Hematopoietic multipotent progenitor cell treated with erythropoietin and hydrocortisone succinate and interleukin-3 and kit ligand, for 4 days (in vitro differentiated cells): Measurements from ENCODE around the gene CCDC6.
"Not testable (repeated sequence)": the region's sequence is repeated elsewhere in the genome, so short reads cannot be mapped to it uniquely, and the experiment has no call there.

ENCODE experiments used
- DNase-seq: peaks from one replicate; pipeline ENCODE4 v3.0.0-alpha.2; 2015

Gene CCDC6

DNA sequence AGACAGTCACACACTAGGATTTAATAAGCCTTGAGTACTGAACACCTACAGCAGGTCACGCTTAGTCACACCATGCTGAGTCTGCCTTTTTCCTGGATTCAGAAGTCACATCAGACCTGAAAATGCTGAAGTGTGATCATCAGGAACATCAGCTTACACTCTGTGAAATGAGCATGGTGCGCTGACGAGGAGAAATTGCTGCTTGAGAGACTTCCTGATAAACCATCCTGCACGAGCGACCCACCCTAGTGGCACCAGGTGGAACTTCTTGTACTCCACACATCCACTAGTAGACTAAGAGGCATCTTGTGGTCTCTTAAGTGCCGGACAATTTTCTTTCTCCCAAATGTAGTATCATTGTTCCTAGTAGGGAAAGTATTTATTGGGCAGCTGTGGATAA is 101.3 kb downstream of the CCDC6 start:
- DNase-seq = peak; percentile 75

DNA sequence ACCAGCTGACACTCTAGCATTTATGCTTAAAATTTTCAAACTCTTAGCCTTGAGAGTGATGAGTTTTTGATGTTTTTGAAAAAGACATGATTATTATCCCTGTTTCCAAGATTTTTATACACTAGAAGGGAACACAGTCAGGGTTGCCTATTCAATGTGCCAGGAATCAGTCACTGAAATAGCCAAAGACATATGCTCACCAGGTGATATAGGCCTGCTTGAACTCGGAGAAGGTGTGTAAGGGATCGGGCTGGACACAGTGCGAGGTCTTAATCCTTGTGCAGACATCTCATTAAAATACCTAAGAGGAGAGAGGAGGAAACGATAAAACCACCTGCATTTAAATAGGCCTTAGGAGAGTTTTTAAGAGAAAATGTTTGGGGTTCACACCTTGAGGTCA is 102.1 kb downstream of the CCDC6 start:
- no peak for DNase-seq

DNA sequence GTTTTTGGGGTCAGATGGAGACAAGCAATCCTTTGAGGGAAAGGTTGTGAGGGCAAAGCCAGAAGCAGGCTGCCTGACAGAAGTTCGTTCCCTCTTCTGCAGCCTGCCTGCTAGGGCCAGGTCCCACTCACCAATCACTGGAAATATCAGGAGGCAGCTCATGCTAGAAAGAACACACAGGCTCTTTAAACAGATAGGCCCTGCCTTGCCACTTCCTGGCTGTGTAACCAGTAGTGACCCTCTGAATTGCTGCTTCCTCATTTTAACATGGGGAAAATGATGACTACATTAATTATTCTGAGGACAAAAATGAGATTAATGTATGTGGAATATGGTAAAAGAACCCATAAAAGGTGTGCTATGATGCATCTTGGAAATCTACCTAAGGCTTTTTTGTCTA is 102.6 kb downstream of the CCDC6 start:
- peak; percentile 87 for DNase-seq

DNA sequence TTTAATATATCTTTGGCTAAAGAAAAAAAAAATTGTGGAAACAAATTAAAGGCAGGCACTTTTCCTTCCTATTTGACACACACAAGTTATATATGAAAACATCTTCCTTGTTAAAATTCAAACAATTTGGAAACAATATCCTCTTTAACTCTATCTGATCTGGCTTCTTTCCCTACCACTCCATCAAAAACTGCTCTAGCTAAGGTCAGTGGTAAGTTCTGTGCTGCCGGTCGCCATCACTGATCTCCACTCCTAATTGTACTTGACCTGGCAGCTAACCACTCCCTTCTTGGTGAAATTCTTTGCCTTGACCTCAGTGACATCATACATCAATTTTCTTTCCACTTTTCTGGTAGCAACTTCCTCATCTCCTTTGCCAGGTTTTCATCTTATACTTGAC is 105.2 kb downstream of the CCDC6 start:
- no peak for DNase-seq

DNA sequence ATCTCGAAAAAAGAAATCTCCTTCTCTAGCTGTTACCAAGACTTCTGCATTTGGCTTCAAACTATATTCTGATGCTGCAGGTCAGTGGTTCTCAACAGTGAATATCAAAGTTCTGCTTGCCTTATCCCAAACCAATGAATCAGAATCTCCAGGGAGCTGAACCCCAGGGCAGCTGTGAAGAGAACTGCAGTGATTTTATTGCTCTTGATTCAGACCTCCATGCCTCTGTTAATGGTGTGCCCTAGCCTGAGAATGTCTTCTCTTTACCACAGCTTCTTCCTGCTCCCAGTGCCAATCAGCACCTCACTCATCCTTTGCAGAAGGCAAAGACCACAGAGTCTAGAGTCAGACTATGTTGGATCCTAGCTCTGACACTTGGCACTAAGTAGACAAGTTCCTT is 106.9 kb downstream of the CCDC6 start:
- DNase-seq = no peak

DNA sequence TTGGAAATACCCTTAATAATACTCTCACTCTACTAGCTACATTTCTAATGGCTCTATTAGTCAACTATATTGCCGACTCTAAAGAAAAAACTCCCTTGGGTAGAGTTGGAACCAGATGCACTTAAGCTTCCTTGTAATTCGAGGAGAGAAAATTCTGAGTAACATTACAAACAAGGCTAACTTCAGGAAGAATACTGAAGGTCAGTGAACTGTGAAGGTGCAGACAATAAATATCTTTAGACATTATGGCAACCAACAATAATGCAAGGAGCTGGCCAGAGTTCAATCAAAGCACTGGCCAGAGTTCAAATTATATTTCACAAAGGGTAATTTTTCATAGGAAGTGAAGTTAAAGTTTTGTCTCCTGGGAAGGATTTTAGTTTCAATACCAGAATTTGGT is 112.4 kb downstream of the CCDC6 start:
- DNase-seq = no peak

DNA sequence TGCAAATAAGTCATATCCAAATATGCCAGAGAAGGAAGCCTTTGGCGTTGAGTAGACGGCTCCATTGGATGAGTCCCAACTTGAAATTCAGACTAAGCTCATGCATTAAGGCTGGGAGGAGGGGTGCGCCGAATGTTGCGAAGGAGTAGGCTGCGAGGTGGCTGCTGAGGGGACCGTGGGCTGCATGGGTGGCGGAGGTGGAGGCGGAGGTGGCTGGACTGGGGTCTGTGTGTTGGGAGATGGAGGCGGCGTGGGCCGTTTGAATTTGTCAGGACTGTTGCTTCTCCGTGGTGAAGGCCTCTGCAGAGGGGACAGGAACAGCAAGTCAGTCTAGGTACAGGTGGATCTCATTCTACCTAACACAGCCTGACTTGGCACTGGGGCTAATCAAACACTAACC is 113.5 kb downstream of the CCDC6 start:
- no peak for DNase-seq

DNA sequence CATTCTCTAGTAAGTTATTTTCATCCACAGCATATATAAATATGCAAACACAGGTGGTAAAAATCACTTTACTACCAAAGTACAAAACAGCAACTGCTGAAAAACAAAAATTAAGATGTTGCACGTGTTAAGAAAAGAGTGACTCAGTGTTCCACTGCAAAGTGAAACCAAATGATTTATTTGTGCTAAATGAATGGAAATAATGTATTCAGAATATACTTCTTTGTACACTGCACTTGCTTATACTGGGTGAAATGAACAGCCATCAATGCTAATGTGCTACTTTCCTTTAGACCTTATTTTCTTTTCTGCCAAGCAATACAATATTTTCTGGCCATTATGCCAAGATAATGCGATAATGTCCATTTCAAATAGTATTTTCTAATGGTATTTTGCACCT is 114.8 kb downstream of the CCDC6 start:
- DNase-seq = no peak

DNA sequence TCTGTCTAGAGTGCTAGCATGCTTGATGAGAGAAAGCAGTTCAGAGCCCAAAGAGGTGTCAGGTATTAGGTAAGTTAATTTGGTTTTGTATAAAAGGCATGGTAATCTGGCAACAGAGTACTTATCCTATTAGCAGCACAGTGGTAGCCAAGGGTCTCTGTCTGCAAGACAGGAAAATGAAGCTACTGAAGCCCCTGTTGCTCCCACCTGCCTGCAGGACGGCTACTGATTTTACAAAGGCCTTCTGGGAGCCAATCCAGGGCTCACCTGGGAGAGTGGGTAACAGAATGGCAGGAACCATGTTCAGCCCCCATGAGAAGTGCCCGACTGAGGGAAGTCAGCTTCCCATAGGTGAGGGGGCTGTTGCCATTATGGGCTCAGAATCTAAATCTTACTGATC is 116.3 kb downstream of the CCDC6 start:
- DNase-seq = not testable (repeated sequence)

DNA sequence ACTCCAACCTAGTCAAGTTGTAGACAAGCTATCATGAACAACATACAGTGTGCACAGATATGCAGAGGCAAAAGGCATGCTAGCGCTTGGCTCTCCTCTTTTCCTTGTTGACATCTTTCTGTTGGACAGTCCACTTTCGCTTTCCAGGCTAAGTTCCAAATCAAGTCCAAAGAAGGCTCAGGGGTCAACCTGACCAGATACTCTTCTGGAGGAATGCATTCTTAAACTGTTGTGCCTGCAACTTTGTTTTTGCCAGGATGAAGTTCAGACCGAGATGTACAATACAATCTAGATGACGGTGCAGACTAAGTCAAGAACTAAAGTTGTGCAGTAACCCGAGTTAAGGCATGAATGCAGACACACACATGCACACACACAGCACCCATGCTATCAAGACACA is 117.4 kb downstream of the CCDC6 start:
- DNase-seq = not testable (repeated sequence)

DNA sequence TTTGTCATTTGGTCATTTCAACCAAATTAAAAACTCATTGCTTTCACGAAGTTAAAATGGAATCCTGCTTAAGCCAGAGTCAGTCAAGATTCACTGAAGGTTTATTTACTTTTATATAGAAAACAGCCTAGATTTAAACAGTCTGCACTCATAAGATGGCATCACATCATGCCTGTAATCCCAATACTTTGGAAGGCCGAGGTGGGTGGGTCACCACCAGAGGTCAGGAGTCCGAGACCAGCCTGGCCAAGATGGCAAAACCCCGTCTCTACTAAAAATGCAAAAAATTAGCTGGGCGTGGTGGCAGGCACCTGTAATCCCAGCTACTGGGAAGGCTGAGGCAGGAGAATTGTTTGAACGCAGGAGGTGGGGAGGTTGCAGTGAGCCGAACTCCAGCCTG is 119.3 kb downstream of the CCDC6 start:
- DNase-seq = not testable (repeated sequence)

DNA sequence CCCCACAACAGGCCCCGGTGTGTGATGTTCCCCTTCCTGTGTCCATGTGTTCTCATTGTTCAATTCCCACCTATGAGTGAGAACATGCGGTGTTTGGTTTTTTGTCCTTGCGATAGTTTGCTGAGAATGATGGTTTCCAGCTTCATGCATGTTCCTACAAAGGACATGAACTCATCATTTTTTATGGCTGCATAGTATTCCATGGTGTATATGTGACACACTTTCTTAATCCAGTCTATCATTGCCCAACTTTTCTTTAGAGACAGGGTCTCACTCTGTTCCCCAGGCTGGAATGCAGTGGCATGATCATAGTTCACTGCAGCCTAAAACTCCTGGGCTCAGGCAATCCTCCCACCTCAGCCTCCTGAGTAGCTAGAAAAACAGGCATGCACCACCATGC is 120.9 kb downstream of the CCDC6 start:
- DNase-seq = not testable (repeated sequence)

DNA sequence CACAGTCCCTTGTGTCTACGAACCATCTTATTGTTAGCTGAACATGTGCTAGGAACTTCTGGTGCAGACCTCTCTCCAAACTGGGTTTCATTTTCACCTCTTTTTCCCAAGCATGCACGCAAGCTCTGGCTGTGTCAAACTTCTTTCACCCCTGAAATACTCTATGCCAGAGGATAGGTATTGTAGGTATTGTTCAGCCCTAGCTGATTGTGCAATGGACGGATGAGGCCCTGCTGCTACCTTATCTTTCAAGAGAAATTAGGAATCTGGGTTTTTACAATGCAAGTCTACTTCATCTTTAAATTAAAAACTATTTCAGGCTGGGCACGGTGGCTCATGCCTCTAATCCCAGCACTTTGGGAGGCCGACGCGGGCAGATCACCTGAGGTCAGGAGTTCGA is 124.8 kb downstream of the CCDC6 start:
- DNase-seq = no peak

DNA sequence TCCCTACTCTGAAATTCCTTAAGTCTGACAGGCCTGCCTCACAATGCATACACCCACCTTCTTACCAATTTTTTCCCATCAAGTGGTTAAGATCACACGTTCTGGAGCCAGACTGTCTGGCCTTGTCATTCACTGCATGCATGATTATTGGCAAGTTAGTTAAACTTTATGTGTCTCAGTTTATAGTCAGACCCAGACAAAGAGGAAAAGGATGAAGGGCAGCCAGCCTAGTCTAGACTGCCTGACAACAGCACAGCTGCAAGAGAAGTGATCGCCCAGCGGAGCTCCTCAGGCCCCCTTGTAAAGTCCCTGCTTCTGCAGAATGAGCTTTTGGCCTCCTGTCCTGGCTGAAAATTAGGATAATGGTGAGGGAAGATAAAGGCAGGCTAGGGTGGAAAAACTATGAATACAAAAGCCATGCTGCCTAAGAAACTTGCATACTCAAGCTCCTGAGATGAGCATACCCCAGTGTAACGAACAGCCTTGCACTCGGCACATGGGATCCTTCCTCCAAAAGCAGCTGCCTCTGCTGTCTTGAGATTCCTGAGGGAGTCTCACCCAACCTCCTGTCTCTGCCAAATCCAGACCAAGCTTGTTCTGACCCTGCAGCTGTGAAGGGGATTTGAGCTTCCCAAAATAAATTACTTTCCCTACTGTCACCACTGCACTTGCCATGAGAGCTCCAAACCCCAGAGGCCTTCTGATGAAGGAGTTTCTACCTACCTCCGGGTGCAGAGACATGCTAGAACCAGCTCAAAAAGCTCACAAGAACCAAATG is 126.4 kb downstream of the CCDC6 start:
- DNase-seq = no peak

DNA sequence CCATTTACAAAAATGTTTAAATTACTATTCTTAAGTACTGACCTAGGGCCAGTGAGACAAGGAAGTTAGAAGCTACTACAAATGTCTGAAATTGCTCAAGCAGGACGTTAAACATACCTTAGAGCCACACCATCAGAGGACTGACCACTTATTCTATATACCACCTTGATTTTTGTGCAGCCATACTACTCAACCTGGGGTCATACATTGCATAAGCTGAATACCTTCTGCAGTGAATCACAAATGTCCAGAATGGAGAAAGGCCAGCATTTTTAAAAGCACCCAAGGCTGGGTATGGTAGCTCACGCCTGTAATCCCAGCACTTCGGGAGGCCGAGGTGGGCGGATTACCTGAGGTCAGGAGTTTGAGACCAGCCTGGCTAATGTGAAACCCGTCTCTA is 131.9 kb downstream of the CCDC6 start:
- no peak for DNase-seq

DNA sequence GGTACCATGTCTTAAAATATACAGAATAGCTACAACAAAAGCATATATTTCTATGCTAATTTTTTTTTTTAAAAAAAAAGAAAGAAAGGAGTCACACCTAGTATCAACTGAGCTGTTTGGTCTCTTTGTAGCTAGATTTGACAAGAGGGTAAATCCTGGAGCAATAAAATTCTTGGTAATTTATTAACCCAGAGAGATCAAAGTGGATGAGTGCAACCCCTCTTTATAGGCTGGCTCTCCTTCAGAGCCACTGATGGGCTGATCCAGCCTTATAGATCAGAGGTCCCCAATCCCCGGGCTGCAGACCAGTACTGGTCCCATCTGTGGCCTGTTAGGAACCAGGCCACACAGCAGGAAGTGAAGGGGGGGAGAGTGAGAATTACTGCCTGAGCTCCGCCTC is 133.3 kb downstream of the CCDC6 start:
- DNase-seq = no peak

DNA sequence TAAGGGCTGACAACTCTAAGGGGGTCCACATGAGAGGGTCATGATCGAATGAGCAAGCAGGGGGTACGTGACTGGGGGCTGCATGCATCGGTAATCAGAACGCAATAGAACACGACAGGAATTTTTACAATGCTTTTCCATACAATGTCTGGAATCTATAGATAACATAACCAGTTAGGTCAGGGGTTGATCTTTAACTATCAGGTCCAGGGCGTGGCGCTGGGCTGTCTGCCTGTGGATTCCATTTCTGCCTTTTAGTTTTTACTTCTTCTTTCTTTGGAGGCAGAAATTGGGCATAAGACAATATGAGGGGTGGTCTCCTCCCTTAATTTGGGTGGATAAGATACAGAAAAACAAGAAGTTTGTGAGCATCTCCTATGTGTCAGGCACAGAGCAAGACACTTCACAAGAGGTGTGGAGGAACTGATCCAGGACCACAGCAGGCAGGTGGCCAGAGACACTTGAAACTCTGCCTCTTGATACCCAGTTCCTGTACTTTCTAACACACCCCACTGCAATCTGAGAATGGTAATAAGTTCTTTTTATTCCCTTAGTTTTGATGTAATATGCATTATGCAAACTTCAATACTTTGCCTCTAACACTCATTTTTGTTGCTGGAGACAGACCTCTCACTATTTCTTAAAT is 135.1 kb downstream of the CCDC6 start:
- no peak for DNase-seq

DNA sequence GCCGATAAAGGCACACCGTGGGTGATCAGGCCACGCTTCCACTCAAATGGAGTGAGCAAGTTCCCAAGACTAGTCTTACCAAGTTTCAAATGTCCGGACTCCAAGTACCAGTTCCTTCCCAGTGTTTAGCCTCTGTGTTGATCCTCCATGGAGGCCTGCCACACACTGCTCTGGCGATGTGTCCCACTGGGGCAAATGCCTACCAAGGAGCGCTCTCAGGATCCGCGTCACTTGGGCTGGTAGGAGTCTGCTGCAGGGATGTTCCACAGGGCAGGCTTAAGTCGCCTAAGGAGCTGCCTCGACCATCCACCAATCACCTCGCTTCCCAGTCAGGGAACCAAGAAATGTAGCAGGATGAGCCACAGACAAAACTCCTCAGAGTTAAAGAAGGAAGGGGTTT is 135.7 kb downstream of the CCDC6 start:
- DNase-seq = no peak

DNA sequence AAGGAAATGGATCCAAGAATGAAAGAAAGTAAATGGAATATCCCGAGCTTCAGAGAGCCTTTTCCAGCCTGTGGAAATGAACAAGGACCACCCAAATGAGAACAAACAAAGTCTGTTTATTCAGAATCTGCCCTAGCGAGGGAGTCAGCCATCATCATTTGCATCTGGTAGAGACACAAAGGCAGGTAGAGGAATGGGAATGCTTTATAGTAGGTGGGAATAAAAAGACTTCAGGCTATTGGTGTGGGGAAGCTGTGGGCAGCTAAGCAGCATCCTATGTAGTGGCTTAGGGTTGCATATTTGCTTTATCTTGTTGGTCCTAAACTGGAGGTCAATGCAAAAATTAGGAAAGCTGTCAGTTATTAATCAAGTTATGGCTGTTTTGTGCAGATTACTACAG is 143.9 kb downstream of the CCDC6 start:
- DNase-seq = no peak

DNA sequence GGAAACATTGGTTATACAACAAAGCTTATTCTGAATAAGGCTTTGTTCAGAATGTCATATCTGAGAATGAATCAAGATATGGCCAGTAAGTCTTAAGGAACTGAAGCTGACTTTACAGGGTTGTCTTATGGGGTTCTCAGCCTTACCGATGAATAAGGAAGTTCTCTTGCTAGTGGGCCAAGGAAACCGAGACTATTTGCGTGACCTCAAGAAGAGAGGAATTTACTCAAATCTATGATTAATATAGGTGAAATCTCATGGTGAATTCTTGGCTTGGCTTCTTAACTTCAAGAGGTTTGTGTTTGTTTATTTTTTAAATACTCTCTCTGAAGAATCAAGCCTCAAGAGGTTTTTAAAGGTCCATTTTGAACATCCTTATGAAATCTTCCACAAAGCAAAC is 148.4 kb downstream of the CCDC6 start:
- DNase-seq = no peak

DNA sequence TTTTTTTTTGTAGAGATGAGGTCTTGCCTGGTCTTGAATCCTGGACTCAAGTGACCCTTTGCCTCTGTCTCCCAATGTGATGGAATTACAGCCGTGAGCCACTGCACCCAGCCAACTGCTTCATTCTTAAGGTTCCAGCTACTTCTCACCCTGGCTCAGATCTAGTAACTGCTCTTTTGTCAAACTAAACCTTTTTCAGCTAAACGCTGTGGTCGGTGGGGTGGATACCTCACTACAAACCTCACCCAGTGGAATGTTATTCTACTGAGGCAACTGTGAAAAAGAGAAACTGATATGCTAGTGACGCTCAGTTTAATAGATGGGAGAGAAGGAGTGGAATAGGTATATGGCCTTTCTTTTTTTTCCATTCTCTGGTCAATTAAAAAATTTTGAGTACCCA is 151.4 kb downstream of the CCDC6 start:
- no peak for DNase-seq

DNA sequence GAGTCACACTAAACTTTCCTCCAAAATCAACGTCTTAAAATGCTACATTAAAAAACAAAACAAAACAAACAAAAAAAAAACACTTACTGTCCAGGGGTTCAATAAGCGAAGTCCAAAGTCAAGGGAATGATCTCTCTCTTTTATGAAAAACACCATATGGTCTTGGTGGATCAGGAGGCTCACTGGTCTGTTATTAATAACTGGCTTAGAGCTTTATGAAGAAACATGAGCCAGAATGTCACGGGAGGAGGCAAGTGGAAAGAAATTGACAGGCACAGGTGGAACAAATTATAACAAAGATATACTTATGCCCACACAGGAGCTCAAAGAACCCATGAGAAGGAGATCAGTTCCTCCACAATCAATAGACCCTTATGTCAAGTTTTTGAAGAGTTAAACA is 153.1 kb downstream of the CCDC6 start, which contains the start of gene MRLN:
Gene MRLN, minus strand, starts transcription at position 189 of the 400 bp plus-strand sequence.
- DNase-seq = no peak

DNA sequence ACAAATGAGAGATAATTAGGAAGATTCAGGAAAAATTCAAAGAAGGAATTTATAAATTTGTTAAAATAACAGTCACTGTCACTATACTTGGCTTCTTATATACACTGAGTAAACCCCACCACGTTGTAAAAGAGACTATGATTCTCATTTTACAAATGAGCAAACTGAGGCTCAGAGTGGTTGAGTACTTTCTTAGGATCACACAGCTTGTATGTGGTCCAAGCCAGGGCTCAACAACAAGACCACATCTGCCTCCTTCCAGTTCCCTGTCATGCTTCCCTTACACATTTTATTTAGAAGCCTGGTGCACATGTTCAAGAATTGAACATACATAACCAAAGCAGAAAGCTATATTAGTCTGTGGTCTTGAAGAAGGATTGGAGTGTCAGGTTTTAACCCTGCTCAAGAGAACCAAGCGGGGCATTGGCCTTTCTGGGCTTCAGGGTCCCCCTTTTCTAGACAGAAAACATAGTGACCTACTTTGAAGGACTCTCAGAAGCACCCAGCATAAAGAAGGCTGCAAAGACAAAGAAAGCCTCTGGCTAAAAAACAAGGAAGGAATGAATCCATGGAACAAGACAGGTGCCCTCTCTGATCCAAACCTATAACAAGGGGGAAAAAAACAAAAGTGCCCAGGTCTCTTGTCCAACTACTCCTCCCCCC is 153.9 kb downstream of the CCDC6 start:
- DNase-seq = no peak
